HG03575 (cell line): ENCODE results near the gene COL11A2.

ENCODE experiments used
- ATAC-seq: cut with Tn5 transposase; IDR thresholded peaks from one replicate; pipeline ENCODE4 v1.9.1; 2021; ENCODE audit not compliant: unreplicated experiment, insufficient number of reproducible peaks, low FRiP score; ENCODE audit errors: extremely low read depth

The COL11A2 gene

DNA sequence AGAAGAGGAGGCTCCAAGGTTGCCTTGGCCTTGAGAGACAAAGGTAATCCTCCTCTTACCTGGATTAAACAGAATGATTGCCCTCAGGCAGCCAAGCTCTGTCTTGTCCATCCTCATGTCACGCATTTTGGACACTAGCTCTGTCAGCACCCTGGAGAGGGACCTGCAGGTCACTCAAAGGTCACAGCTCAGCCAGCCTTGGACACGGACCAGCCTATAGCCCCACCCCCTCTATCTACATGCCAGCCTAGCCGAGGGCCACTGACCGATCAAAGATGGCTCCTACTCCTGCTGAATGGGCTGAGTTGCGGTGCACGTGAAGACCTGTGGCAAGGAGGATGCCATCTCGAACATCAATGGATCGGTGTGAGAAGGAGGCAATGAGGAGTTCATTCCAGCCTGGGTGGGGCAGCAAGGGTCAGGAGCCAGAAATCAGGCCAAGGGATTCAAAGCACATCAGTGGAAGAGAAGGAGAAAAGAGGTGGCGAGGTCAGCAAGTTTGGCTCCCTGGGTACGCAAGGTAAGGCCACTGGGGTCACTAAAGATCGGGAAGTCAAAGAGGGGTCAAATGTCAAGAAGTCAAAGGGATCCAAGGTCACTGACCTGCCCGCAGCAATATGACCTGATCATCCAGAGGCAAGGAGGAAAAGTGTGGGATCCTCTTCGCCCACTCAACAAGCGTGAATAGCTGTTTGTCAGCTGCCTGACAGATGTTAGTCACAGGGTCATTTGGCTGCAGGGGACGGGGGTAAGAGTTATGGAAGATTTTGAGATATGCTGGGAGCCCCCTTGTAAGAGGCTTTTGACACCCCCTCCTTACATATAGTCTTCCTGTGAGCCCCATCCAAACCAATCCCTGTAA is 3.3 kb upstream of the COL11A2 start:
- ATAC-seq, result no peak

DNA sequence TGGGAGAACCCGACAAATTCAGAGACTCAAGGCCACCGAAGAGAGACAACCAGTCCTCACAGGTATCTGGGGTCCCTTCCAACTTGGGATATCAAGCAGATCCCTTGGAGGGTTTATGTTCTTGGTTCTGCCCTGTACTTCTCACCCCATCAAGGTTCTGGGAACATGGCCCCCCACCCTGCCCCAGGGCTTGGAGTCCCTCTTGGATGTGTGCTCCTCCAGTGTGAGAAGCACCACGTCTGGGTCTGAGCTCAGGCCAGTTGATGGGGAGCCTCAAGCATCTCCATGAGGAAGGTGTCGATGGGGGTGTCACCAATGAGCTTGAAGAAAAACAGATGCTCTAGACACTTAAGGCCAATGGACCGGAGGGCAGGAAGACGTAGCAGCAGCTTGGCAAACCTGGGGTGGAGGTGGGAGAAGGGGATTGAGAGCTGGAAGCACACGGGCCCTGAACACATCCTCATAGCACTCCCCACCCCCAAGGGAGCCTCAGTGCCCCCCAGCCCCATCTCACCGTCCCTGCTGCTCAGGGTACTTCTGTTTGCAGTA is 2.2 kb upstream of the COL11A2 start:
- ATAC-seq, result no peak

DNA sequence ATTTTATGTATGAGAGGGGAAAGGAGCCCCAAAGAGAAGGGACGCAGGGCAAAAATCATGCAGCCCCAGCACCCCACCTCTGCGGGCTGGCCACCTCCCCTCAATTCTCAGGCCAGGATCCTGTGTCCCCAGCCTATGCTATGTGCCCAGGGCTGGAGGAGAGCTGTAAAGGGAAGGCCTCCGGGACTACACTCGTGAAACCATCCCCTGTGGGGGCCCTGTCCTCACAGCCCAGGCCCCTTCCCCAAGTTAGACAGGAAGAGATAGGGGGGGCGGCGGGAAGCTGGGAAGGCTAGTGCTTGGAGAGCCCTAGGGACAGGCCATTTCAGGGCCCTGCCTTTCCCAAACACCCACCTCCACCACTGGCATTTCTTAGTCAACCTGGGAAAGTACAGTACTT is 1.4 kb upstream of the COL11A2 start:
- no peak for ATAC-seq

DNA sequence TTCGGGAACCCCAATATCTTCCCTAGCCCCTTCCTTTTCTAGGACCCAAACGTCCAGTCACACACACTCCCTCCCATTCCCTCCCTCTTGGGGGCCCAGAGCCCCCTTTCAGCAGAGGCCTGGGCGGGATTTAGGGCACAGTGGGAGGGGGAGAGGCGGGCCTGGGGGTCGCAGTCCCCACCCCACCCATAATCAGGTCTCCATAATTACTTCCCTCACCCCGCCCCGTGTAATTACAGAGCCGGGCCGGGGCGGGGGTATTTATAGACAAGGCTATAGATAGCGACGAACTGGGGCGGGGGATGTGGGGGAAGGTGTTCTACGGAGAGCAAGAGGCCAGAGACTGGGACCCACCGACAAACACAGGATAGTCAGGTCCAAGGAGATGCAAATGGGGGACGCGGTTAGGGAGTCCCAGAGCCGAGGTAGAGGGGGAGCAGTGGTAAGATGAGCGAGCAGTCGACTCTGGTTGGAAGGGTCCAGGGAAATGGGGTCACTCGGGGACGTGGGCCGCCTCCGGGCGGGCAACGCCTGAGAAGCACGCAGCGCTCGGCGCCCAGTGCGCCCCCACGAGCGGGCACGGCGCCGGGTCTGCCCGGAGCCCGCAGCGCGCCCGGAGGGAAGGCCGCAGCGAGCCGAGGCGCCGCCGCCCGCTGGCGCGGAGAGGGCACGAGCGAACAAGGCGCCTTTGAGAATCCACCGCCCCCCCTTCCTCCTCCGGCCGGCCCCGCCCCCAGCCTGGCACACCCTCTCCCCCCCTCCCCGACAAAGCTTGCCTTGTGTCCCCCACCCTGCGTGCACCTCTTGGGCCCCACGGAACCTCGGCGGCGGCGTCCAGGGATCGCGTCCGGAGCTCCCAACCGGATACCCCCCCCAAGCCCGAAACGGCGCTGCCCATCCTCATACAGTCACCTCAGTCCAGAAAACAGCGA is 670 bp upstream of the COL11A2 start:
- no peak for ATAC-seq

DNA sequence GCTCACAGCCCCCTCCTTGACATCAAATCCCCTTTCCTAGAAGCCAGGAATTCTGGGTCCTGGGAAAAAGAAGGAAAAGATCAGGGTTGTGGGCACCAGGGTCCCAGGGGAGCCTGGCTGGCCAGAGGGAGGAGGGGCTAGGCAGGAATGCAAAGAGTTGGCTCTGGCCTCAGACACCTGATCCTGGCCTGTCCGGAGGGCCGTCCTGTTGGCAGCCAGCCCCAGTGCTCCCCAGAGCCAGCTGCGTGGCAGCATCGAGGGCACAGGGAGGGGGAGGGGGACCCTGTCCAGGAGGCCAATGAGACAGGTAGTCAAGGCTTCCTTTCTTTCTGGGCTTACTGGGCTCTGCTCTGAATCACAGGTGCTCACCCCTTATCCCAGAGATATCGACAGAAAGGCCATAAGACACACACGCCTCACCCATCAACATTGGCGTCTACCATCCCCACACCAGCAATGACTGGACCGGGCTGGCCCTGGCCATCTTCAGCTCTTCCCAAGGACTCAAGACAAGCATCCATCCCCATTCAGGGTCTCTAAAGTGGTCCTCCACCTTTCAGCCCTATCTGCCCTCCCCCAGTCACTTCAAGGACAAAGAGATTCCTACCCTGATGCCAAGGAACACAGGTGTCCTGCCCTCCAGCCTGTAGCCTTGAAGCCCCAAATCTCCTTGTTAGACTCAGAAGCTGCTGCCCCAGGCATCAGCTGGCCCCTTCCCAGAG is 723 bp downstream of the COL11A2 start:
- ATAC-seq, result no peak

DNA sequence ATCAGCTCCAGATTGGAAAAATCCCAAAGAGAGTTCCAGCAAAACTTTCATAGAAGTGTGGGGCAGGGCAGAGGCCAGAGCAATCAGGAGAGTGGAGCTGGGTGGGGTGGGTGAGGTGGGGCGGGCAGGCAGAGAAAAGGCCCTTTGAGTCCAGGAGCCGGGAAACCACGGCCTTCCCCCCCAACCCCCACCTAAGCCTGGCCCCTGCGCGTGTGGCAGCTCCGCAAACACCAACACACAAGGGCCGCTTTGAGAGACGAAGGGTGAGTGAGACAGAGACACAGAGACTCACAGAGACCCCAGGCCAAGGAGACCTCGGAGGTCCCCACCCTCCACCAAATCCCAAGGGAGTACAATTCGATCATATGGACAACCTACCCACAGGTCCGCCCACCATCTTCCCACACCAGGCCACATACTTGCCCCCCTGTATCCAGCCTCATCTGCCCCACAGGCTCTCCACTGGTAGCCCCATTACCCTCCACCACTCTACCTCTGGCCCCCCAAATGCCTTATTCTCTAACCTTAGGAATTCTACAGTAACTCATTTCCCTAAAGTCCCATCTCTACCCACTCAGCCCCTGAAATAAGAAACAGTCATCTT is 1.7 kb downstream of the COL11A2 start:
- no peak for ATAC-seq

DNA sequence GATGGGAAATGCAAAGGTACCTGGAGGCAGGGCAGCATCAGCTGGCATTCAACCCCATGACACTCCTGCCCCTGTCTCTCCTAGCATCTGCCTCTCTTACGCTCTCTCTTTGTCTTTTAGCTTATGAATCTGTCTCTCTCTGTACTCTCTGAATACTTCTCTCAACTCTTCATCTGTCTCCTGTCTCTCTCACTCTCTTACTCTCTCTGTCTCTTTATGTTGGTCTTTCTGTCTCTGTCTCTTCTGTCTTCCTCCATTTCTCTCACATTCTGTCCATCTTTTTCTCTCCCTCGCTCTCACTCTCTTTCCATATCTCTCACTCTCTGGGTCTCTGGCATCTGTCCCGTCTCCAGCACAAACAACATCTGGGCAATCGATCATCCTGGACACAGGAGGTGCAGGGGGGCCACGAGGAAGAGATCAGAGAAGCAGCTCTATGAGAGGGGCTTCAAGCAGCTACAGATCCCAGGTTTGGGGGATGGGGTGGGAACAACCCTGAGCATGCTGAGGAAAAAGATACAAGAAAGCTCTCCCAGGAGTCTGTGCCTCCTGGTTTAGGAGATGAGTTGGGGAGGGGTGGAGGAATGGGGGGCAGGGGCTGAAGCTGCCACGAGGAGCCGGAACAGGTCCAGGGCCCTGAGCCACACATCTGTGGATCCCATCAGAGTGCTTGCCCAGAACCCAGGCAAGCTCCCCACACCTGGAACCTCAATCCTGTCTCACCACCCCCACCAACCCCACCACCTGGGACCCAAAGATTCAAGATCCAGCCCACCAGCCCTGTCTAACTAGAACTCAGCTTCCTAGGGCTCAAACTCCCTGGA is 2.4 kb downstream of the COL11A2 start:
- ATAC-seq, result no peak

DNA sequence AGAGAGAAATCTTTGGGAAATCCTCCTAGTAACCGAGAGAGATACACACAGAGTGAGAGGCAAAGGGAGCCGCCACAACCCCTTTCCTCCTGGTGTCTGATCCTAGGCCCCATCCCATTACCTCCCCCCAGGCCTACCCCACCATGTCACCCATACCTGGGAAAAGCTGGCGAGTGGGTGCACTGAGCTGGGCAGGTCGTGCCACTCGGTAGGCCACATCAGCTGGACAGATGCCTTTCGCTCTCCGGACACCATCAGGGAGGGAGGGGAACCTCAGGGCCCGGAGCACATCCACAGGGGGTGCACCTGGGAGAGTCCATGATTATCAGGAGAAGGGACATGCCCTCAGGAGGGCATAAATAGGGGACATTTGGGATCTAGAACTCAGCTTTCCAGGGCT is 3.1 kb downstream of the COL11A2 start:
- no peak for ATAC-seq

DNA sequence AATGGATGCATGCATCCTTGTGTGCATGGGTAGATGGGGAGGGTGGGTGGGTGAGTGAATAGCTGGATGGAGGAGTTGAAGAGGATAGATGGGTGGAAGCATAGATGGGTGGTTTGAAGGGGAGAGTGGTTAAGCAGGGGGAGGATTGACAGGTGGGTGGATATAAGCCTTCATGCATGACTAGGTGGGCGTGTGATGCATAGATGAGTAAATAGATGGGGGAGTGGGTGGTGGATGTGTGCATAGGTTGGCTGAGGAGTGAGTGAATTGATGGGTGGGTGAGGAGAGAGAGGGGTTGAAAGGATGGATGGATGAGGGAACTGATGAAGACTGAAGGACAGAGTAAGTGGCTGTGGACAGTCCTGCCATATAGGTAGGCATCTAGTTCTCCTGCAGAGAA is 4.5 kb downstream of the COL11A2 start:
- ATAC-seq, result no peak

DNA sequence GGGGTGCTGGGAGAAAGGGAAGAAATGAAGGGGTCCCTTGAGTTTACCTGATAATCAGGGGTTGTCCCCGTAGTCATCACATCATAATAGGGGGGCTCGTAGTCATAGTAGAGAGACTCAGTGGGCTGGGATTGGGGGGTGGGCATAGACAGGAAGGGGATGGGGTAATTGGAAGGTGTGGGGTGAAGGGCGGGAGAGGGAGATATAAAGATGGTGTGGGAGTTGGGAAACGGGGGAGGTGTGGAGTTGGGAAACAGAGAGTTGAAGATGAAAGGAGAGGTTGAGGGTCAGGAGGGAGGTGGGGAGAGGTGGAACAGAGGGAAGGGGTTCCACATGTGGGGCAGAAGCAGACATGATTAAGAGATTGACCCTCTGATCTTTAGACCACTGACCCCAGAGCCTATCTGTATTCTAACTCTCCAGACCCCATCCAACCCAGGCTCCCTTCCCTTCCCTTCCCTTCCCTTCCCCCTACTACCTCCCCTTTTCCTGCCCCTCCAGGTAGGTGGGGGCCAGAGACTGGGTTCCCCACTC is 6.5 kb downstream of the COL11A2 start:
- no peak for ATAC-seq

DNA sequence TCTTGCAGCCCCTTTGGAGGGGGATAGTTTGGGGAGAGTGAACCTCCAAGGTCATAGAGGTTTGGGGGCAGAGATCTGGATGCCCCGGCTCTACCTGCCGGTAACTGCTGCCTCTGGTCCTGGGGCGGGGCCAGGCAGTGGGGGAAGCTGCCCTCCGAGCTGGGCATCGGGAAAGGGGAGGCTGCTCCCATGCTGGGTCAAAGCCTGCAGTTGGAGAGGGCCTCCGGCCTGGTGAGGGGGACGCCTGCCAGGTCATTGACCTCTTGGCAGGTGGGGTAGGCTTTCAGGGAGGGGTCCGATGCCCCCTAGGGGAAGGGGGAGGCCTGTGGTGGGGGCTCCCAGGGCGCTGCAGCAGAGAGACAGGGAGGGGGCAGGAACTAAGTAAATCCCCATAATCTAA is 7.1 kb downstream of the COL11A2 start:
- no peak for ATAC-seq

DNA sequence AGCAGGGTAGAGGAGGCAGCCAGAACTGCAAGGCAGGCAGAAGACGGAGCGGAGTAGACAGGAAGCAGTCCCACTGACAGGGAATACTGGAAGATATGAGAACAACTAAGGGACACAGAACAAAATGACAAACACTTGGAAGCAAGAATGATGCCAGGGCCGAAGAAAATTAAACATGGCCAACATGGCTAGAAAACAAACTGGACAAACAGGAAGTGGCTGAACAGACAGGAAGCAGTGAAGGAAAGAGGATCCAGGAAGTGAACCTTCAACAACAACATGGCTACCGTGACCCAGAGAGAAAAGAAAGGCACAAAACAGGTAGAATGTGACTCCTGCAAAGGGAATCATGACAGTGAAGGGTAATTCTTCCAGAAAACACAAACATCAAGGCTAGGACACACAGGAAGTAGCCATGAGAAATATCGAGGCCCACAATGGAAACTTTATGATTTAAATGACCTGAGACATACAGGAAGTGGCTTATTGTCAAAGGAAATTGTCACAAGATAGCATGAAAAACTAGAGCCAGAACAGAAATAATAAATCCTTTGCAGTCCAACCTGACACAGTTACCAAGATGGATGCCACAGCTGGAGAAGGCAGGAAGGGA is 9.1 kb downstream of the COL11A2 start:
- ATAC-seq, result no peak

DNA sequence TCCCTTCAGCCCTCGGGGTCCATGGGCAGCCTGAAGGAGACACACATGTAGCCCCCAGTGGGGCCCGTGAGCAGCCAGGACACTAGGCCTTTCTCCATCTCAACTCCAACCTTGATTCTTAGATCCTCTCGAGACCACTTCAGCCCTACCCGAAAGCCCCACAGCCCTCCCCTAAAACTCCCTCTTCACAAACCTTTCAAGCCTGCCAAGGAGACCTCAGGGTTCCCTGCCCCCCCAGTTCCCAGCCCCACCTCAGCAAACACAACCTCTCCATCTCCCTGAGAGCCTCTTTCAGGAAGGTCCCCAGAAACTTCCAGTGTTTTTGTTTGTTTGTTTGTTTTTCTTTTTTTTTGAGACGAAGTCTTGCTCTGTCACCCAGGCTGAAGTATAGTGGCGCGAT is 11.1 kb downstream of the COL11A2 start:
- no peak for ATAC-seq

DNA sequence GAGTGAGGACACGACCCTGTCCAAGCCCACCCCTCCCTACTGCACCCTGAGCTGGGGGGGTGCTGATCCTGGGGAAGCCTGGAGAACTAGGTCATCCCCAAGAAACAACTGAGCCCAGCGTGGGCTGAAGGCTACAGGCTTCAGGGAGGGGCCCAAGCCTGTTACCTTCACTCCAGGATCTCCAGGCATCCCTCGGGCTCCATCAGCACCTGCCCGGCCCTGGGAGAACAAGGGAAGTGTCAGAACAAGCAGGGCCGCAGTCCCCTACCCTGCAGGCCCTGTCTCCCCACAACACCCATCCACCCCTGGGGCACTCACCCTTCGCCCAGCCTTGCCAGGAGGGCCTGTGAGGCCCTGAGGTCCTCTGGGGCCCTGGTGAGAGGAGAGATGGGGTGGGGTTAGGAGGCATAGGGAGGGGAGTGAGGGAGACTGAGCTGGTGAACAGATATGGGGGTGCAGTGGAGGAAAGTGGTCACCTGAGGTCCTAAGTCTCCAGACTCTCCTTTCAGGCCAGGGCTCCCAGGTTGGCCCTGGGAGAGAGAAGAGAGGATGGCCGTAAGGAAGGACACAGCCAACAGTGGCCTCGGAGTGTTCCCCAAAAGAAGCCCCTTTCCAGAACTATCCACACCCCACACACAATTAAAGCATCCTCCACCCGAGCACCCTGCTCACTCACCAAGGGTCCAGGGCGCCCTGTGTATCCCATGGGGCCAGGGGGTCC is 13.4 kb downstream of the COL11A2 start:
- no peak for ATAC-seq

DNA sequence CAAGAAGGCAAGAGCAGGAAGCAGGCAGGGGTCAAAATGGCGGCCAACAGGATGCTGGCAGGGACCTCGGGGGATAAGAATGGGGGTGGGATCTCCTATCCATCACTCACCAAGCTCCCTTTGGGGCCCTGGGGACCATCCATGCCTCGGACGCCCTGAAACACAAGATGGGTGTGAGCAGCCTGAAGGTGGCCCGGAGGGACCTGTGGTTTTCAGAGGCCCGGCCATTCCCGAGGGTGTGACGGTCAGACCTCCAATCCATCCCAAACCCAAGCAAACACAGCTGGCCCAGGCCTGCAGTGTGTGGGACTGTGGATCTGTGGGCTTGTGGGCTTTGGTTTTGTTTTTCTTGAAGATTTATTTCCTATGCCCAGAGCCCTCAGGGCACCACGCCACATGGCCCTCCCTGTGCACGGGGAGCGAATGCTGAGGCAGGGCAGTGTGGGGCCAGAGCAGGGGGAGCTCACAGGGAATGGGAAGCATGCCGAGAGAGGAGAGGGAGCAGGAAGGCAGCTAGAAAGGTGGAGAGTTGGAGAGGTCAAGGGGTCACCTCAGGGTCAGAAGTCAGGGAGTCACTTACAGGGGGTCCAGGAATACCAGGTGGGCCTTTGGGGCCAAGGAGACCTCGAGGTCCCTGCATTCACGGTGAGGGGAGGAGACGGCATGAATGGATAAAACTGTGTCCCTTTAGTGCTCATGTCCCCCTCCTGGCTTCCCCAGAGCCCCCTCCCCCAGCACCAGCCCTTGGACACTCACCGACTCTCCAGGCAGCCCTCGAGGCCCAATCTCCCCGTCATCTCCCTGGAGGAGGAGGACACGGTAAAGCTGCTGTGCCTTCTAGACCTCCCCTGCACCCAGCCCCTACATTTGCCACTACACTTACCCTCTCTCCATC is 14.5 kb downstream of the COL11A2 start:
- ATAC-seq, result no peak

DNA sequence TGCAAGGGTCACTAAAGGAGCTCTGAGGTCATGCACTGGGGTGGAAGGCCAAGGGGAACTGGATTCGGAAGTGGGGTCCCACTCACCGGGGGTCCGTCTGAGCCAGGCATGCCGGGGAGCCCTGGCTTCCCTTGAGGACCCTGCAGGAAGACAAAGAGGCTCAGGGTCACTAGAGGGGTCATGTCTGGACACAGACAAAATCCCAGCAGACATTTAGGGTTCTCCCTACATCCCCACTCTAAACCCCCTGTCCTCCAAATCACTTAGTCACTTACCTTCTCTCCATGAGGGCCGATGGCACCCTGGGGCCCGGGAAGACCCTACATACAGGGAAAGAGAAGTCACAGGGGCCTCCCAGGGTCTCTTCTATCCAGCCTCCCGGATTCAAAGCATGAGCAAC is 15.4 kb downstream of the COL11A2 start:
- no peak for ATAC-seq
